ENCODE results near the gene PHAX.
"Not testable (repeated sequence)": the region's sequence is repeated elsewhere in the genome, so short reads cannot be mapped to it uniquely, and the experiment has no call there.

The PHAX gene

DNA sequence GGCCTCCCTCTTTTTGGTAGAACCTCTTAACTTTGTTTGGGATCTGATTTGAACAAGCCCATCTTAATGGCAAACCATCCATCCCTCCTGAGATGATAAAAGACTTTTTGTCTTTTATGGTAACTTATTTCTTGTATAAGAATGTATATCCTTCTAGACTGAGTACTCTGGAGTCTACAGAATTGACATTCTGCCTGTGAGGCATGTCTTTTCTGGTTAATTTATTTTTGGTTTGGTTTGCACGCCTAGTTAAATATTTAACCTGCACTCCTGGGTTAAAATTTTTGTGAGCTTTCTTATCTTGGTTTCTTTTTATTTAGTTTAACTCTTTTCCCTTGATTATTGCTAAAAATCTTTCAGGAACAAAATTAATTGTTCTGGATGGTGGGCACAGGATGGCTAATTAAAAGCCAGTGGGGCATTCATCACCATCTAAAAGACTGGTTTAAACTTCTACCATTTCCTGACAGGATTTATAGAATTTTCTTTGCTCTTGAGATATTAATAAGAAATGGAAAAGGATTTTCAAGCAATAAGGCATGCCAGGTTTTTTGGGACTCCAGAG lies 50.3 kb downstream of the PHAX start:
- FAIRE-seq = peak; percentile 89

GRCh38 chr5:126656401-126657007 lies 55.8 kb downstream of the PHAX start:
- peak; percentile 65 for FAIRE-seq
- DNase-seq (ENCODE audit: insufficient read length, low spot score) = no peak

More for the DNA sequence above, 50.3 kb downstream of the PHAX start:
- DNase-seq (ENCODE audit: insufficient read length, low spot score) = no peak

DNA sequence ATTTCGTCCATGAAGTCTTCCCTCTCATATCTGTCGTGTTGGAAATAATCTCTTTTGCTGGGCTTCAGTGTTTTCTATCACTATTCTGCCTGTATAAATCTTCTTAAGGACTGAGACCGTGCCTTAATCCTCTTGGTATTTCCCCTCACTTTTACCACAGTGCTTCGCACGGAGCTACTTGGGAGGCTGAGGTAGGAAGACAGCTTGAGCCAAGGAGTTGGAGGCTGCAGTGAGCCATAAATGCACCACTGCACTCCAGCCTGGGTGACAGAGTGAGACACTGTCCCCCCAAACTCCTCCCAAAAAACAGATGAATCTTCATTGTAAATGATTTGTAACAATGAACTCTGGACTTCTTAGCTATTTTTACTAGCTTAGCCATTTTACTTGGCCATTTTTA lies 57.8 kb downstream of the PHAX start:
- DNase-seq (ENCODE audit: insufficient read length, low spot score) (no peak), FAIRE-seq (no peak)

- no peak for DNase-seq (ENCODE audit: insufficient read length, low spot score)
- peak; percentile 33 for FAIRE-seq
Measured at GRCh38 chr5:126659805-126660482, 59.2 kb downstream of the PHAX start.

DNA sequence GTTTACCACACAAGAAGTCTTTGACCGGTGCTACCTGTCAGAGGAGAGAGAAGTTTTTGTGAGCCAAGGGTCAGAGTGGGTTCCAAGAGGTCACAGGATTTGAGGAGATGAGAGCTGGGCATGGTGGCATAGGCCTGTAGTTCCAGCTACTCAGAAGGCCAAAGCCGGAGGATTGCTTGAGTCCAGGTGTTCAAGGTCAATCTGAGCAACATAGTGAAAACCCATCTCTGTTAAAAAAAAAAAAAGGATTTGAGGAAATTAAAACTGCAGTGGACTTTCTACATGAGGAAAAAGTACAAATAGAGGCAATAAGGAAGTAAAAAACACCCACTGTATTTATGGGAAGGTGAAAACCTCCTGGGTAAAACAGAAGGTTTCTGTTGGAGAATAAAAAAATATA lies 63.8 kb downstream of the PHAX start:
- no peak for FAIRE-seq

DNA sequence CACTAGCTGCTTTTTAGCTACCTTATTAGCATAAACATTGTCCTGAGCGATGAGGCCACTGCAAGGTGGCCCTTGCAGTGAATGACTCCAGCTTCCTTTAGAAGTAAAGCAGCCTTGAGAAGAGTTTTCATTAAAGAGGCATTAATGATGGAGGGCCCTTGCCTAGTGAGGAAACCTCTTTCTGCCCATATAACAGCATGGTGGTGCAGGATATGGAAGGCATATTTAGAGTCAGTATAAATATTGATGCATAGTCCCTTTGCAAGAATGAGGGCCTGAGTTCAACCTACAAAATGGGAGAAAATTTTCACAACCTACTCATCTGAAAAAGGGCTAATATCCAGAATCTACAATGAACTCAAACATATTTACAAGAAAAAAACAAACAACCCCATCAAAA lies 69.4 kb downstream of the PHAX start:
- not testable (repeated sequence) for FAIRE-seq; DNase-seq (ENCODE audit: insufficient read length, low spot score)

More for the DNA sequence above, 63.8 kb downstream of the PHAX start:
- no peak for DNase-seq (ENCODE audit: insufficient read length, low spot score)

- DNase-seq (ENCODE audit: insufficient read length, low spot score); FAIRE-seq: not testable (repeated sequence)
Measured at GRCh38 chr5:126671681-126672080, 70.9 kb downstream of the PHAX start.

- FAIRE-seq (no peak), DNase-seq (ENCODE audit: insufficient read length, low spot score) (no peak)
Measured at GRCh38 chr5:126673477-126673876, 72.7 kb downstream of the PHAX start.

DNA sequence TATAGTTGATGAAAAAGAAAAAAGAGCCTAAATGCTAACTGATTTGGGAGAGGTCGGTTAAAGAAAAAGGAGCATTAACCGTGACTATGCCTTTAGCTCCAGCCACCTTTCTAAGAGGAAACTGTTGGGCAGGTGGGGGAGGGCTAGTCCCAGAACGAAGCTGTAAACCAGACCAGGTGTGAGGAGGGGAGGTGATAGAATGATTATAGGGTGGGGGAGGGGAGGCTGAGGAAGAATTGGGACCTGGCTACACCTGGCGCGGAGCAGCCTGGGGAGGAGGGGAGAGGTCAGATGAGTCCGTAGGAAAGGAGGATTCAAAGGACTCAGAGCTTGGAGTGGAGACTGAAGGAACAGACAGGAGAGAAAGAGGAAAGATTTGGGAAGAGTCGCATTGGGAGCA lies 73.4 kb downstream of the PHAX start:
- FAIRE-seq (no peak), DNase-seq (ENCODE audit: insufficient read length, low spot score) (no peak)

GRCh38 chr5:126675338-126675737 lies 74.6 kb downstream of the PHAX start:
- no peak for FAIRE-seq
- DNase-seq (ENCODE audit: insufficient read length, low spot score) = no peak

- DNase-seq (ENCODE audit: insufficient read length, low spot score) = peak; percentile 71
Measured at GRCh38 chr5:126676195-126676624, 75.5 kb downstream of the PHAX start.

More at GRCh38 chr5:126676195-126676624, 75.5 kb downstream of the PHAX start:
- FAIRE-seq = peak; percentile 95

All from GM19239 (cell line).